AG09319 (cell line): Measurements from ENCODE around the gene ARPC2.

ENCODE experiments used
- DNase-seq: peaks from one replicate; pipeline ENCODE4 v3.0.0-alpha.2; 2010; ENCODE audit warnings: low read depth; ENCODE audit errors: extremely low read depth
- TF ChIP-seq, protein P1 (sequence below): IDR thresholded peaks from 2 replicates; pipeline ENCODE4 v1.5.1; 2011; ENCODE audit warnings: low read depth, mild to moderate bottlenecking, inconsistent platforms, low read length, moderate library complexity

The ARPC2 gene

DNA sequence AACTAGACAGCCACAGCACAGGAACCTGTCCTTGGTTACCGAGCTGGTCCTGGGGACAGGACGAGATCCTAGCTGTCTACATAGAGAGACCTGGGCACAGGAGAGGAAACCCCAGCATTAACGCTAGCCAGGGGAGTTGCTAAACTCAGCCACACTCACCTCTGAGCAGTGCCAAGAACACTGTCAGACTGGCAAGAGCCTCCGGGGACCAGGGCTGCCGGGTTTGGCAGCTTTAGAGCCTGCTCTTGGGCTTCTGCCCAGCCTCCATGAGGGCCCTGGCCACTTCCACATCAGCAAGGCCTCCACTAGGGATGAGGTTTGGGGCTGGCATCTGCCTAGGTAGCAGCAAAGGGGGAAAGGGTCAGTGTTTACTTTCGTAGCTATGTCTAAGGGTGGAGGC, 68.6 kb downstream of the ARPC2 start:
- TF ChIP-seq, protein P1, sequence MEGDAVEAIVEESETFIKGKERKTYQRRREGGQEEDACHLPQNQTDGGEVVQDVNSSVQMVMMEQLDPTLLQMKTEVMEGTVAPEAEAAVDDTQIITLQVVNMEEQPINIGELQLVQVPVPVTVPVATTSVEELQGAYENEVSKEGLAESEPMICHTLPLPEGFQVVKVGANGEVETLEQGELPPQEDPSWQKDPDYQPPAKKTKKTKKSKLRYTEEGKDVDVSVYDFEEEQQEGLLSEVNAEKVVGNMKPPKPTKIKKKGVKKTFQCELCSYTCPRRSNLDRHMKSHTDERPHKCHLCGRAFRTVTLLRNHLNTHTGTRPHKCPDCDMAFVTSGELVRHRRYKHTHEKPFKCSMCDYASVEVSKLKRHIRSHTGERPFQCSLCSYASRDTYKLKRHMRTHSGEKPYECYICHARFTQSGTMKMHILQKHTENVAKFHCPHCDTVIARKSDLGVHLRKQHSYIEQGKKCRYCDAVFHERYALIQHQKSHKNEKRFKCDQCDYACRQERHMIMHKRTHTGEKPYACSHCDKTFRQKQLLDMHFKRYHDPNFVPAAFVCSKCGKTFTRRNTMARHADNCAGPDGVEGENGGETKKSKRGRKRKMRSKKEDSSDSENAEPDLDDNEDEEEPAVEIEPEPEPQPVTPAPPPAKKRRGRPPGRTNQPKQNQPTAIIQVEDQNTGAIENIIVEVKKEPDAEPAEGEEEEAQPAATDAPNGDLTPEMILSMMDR: no peak
- no peak for DNase-seq

DNA sequence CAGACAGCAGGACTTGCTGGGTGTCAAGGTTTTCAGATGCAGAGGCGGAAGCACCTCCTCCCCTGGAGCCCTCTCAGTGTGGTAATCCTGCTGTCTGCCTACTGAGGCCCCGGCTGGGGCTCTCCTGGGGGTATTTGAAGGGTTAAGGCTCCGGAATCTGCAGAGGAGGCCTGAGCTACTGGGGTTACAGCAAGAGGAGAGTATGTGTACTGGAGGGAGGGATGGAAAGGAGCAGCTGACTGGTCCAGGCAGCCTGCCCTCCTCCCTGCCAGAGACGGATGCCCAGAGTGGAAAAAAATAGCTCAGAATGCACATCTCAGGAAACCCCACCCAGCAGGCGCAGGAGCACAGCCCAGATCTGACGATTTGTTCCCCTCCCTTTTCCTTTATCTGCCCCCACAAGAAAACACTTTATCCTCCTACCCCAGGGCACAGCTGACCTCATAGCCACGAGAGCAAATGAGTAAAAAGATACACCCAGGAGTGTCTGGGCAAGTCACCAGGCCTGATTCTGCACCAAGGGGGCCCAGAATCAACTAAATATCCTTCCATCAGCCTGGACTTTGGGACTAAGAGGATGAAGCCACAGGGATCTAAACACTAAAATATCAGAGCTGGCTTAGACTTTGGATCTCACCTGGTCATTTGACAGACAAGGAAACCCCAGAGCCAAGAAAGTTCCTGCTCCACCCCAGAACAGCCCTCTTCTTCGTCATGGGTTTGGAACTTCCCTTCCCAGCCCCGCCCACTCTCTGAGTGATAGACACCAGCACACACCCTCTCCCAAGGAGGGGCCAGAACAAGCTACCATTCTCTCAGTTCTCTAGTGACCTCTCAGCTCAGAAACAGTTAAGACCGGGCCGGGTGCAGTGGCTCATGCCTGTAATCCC, 69.8 kb downstream of the ARPC2 start:
- TF ChIP-seq, protein P1: no peak
- DNase-seq: peak; percentile 87

DNA sequence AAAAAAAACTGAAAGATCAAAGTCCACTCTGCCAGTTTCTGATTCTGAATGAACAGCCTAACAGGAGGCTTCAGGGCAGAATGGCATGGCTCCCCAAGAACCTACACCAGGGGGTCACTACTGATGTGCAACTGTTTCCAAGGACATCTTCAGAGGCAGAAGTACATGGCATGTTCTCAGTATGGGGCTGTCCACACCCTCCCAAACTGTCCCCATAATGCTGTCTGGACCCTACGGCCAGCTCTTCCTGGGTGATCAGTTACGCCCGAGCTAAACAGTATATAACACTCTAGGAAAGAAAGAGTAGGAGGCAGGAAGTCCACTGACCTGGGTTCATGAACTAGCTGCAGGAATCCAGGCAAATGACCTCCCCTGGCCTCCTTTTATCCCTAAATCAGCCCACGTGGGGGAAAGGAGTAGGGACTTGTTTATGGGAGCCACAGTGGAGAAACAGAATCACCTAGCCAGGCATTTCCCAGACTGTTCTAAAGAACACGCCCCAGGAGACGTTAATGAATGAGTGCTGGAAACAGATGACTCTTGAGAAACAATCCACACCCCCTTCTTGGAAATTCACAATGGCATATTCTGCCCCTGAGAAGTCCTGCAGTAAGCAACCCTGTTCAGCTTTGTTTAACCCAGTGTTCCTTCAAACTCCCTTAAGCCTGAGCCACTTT, 72.8 kb downstream of the ARPC2 start:
- no peak for DNase-seq
- TF ChIP-seq, protein P1: no peak

DNA sequence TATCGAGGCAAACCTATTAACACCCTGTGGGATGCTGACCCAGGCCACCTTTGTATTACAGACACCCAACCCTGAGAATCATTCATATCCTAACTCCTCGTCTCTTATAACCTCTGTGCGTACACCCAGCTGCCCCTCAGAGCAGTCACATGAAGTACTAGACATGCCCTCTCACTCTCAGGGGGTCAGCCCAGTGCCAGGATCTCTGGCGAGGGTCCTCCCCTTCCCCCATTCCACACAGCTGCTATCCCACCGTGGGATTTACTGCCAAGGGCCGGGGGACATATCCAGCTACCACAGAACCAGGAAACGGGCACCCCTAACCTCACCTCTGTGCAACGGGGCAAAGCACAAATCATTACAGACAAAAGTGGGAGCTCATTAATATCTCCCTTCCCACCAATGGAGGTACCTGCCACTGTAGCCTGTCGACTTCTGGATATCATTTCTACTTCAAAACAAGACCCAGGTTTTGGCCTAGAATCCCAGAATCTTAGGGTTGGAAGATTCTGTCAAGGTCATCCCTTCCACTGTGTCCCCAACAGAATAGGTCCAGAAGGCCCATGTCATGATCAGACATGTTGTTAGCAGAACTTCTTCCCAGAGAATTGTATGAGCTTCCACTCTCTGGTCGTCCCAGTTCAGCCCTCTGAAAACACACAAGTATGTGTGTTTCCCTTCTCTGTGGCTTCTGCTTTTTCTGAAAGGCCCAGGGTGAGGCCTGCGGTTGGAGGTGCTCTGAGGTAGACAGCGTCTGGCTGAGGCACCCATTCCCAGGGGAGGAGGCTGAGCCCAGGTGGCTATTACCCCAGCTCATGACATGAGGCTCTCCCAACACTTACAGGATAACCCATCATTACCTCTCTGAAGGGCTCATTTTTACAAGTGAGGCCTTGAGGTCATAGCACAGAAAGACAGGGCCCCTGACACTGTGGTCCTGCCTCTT, 73.6 kb downstream of the ARPC2 start:
- DNase-seq: no peak
- TF ChIP-seq, protein P1: no peak

DNA sequence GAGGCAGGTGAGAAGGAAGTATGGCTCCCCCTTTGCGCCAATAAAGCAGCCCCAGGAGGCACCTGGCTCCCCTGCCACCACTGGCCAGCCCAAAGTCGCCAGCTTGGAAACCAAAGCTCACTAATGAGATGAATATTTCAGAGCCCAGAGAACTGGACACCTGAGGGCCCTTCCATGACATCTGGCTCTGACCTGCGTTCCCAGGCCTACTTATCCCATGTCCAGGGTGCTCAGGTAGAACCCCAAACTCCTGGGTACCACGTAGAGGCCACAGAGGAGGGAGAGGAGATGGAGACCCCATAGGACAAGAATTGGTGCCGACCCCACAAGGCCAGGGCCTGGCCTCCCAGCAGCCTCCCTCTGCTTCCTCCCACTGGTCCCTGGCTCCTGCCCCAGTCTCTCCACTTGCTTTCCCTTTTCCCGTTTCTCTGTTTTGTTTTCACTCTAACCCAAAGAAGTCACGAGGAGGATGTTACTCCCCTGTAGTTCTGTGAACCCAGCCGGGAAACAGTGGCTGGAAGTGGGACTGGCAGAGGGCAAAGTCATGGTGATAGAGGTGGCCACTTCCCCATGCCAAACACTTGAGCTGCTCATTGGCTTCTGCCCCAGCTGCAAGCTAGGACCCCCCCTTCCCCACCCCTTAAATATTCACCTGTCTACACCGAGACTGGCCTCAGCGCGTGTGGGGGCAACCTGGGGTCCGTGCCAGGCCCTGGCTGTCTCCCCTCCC, 74.5 kb downstream of the ARPC2 start:
- no peak for DNase-seq
- TF ChIP-seq, protein P1: no peak

DNA sequence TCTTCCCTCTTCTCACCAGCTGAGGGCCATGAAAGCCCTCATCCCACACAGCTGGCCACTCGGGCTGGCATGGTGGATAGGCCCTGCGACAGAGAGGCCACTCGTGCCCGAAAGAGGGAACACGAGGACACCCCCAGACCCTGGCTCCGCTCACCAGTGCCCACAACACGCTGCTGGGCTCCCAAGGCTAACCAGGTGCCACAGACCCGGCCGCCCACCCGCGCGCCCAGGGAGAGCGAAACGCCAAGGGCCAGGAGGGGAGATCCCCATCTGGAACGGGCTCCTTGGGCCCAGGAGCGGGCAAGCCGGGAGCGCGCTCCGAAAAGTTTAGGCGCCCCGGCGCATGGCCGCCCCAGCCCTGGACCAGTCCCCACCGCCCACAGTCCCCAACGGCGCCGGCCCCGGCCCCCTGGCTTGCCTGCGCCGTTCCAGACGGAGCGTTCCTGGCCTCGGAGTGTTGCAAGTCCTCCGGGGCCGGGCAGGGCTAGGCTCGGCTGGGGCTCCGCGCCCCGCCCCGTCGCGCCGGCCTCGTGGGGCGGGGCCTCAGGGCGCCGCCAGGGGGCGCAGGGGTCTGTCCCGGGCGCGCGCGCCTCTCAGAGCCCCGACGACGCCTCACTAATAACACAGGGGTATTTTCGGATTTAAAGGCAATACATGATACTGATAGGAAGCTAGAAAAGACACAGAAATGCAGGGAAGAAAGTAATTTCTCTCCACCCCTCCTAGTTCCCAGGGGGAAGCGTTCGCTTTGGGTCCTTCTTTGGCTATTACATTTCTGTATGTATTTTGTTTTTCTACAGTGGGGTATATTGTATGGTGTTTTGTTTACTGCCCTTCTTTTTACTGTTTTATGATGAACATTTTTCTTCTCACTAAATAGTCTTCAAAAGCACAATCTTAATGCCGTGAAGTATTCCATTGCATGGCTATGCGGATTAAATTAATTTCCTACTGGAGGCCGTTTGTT, 75.3 kb downstream of the ARPC2 start, which contains the start of gene TMBIM1:
Gene TMBIM1 (minus strand): TSS at position 456 of the 967 bp plus-strand sequence. CDS start 10,362 bp downstream, outside the sequence.
- TF ChIP-seq, protein P1: peak; percentile 48
- DNase-seq: no peak
